HepG2 (cell line): Measurements from ENCODE around the gene FARSB.

Experiments used
- AHR ChIP-seq: IDR thresholded peaks from 2 replicates; pipeline ENCODE4 v1.6.1; 2018; ENCODE audit warnings: missing genetic modification reagents, missing compliant biosample characterization
- BRCA1 ChIP-seq: sonication (generic); formaldehyde crosslinking; IDR thresholded peaks from 2 replicates; pipeline ENCODE4 v1.4.0; 2020; ENCODE audit warnings: missing genetic modification reagents
- CREB1 ChIP-seq, 2 experiments: fragments of 450-650 bp in 1 of 2; IDR thresholded peaks; 2 replicates each; pipeline ENCODE4 v1.6.1; 2016 to 2017; ENCODE audit warnings: control low read depth in 1 of 2, mild to moderate bottlenecking in 1 of 2, missing compliant biosample characterization in 1 of 2, missing genetic modification characterization in 1 of 2
- CTCF ChIP-seq: sonication (generic); formaldehyde crosslinking; IDR thresholded peaks from 2 replicates; pipeline ENCODE4 v1.5.0; 2020; ENCODE audit warnings: mild to moderate bottlenecking, missing genetic modification reagents, moderate library complexity
- EZH2 ChIP-seq: conservative IDR thresholded peaks from 2 replicates; pipeline ENCODE4 v1.6.1; 2012; ENCODE audit warnings: mild to moderate bottlenecking, low read depth, low read length, moderate library complexity
- FOSL2 ChIP-seq: sonication (generic); formaldehyde crosslinking; IDR thresholded peaks from 2 replicates; pipeline ENCODE4 v1.4.0; 2020; ENCODE audit warnings: missing genetic modification reagents
- GLMP ChIP-seq: sonication (generic); formaldehyde crosslinking; IDR thresholded peaks from 2 replicates; pipeline ENCODE4 v1.9.0; 2021; ENCODE audit warnings: missing genetic modification reagents, mild to moderate bottlenecking, borderline replicate concordance

- TF ChIP-seq CTCF = no peak
- TF ChIP-seq BRCA1 (CRISPR knock-in tag) = no peak
- no peak for TF ChIP-seq CREB1 (IDR thresholded peaks at IDR 0.05)
- no peak for TF ChIP-seq CREB1 (CRISPR knock-in tag; IDR thresholded peaks at IDR 0.05)
- TF ChIP-seq AHR (CRISPR knock-in tag) = no peak
- TF ChIP-seq EZH2 = no peak
- TF ChIP-seq GLMP (CRISPR knock-in tag) = no peak
- no peak for TF ChIP-seq FOSL2 (CRISPR knock-in tag)
Observed at GRCh38 chr2:222652491-222653255, 3.2 kb downstream of the FARSB start.
